ENCODE results near the gene C2CD4D.

GRCh38 chr1:151809985-151810556 lies 29.5 kb downstream of the C2CD4D start:
- TF ChIP-seq CTCF (IDR thresholded peaks at IDR 0.05): no peak
- TF ChIP-seq POLR2A (IDR thresholded peaks at IDR 0.05): no peak

Measured in uterus (tissue), 2 donors.